ENCODE measurements around the gene RAD23A.
A peak's percentile ranks its signal among the peaks of the same experiment; 100 is the strongest.

The RAD23A gene

DNA sequence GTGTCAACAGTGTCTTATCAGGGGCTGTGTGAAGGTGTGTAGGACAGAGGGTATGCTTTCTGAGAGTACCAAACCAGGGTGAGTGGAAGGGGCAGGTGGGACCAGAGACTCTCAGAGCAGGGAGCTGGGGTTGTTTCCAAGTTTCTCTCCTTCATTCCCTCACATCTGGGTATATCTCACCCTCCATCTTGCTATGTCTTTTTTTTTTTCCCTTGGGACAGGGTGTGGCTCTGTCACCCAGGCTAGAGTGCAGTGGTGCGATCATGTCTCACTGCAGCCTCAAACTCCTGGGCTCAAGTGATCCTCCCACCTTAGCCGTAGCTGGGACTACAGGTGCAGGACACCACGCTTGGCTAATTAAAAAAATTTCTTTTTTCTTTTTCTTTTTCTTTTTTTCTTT, 34.3 kb downstream of the RAD23A start:
- H3K4me3 ChIP-seq (ENCODE audit: control insufficient read depth, low read depth, low read length): no peak overlapping the region
- TF ChIP-seq, protein P1, sequence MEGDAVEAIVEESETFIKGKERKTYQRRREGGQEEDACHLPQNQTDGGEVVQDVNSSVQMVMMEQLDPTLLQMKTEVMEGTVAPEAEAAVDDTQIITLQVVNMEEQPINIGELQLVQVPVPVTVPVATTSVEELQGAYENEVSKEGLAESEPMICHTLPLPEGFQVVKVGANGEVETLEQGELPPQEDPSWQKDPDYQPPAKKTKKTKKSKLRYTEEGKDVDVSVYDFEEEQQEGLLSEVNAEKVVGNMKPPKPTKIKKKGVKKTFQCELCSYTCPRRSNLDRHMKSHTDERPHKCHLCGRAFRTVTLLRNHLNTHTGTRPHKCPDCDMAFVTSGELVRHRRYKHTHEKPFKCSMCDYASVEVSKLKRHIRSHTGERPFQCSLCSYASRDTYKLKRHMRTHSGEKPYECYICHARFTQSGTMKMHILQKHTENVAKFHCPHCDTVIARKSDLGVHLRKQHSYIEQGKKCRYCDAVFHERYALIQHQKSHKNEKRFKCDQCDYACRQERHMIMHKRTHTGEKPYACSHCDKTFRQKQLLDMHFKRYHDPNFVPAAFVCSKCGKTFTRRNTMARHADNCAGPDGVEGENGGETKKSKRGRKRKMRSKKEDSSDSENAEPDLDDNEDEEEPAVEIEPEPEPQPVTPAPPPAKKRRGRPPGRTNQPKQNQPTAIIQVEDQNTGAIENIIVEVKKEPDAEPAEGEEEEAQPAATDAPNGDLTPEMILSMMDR (conservative IDR thresholded peaks at IDR 0.05; ENCODE audit: control insufficient read depth, insufficient read depth, low read depth, low read length): no peak
- no peak for DNase-seq (ENCODE audit: low read depth)

DNA sequence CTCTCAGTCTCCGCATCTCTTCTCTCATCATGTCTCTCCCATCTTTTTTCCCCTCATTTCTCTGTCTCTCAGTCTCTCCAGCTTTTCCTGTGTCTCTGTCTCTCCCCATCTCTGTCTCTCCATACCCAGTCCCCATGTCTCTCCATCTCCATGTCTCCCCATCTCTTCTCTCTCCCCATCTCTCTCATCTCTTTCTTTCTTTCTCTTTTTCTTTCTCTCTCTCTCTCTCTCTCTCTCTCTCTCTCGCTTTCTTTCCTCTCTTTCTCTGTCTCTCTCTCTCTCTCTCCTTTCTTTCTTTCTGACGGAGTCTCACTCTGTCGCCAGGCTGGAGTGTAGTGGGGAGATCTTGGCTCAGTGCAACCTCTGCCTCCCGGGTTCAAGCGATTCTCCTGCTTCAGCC, 37.0 kb downstream of the RAD23A start:
- DNase-seq (ENCODE audit: low read depth): no peak
- TF ChIP-seq, protein P1 (conservative IDR thresholded peaks at IDR 0.05; ENCODE audit: control insufficient read depth, insufficient read depth, low read depth, low read length): no peak
- H3K4me3 ChIP-seq (ENCODE audit: control insufficient read depth, low read depth, low read length): no peak overlapping the region

DNA sequence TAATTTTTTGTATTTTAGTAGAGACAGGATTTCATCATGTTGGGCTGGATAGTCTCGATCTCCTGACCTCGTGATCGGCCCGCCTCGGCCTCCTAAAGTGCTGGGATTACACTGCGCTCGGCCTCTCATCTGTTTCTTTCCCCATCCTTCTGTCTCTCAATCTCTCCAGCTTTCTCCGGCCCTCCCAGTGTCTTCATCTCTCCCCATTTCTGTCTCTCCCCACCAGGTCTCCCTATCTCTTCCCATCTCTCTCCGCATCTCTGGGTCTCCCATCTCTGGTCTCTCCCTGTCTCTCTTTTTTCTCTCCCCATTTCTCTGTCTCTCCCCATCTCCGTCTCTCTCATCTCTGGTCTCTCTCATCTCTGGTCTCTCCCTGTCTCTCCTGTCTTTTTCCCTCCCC, 37.4 kb downstream of the RAD23A start:
- TF ChIP-seq, protein P1 (conservative IDR thresholded peaks at IDR 0.05; ENCODE audit: control insufficient read depth, insufficient read depth, low read depth, low read length): no peak
- no peak for DNase-seq (ENCODE audit: low read depth)
- peak overlapping the region; percentile 34 for H3K4me3 ChIP-seq (ENCODE audit: control insufficient read depth, low read depth, low read length)

DNA sequence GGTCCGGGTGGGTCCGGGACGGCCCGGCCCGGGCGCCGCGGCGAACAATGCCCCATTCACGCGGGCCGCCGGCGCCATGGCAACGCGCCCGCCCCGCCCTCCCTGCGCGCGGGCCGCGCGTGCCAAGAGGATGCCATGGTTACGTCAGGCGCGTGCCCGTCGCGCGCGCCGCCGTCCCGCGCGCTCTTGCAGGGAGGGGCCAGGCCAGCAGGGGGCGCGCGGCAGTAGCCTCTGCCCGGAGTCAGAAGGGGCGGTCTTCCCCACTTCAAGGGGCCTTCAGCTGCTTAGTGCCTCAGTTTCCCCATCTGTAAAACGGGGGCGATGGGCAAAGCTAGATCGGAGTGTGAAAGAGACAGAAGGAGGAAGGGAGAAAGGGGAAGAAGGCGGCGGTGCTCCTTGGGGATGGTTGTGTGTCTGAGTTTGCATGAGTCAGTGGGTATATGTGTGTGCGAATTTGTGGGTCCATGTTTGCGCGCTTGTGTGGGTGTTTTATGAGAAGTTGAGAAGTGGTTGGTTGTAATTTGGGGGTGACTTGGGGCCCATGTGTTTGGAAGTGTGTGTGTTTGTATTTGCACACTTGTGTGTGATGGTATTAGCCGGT, 38.0 kb downstream of the RAD23A start:
- TF ChIP-seq, protein P1 (conservative IDR thresholded peaks at IDR 0.05; ENCODE audit: control insufficient read depth, insufficient read depth, low read depth, low read length): peak; percentile 45
- peak overlapping the region; percentile 34 for H3K4me3 ChIP-seq (ENCODE audit: control insufficient read depth, low read depth, low read length)
- DNase-seq (ENCODE audit: low read depth): peak; percentile 66

DNA sequence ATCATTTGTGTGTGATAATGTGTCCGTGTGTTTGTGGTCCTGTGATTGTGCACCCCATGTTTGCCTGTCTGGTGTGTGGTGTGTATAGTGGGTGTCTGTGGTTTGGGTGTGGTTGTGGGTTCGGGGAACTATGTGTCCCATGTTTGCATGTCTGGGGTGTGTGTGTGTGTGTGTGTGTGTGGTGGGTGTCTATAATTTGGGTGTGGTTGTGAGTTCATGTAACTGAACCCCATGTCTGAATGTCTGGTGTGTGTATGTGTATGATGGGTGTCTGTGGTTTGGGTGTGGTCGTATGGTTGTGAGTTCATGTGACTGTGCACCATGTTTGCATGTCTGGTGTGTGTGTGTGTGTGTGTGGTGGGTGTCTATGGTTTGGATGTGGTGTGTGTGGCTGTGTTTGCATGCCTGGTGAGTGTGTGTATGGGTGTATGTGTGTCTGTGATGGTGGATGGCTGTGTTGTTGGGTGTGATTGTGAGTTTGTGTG, 38.5 kb downstream of the RAD23A start:
- no peak overlapping the region for H3K4me3 ChIP-seq (ENCODE audit: control insufficient read depth, low read depth, low read length)
- TF ChIP-seq, protein P1 (conservative IDR thresholded peaks at IDR 0.05; ENCODE audit: control insufficient read depth, insufficient read depth, low read depth, low read length): no peak
- peak; percentile 30 for DNase-seq (ENCODE audit: low read depth)

DNA sequence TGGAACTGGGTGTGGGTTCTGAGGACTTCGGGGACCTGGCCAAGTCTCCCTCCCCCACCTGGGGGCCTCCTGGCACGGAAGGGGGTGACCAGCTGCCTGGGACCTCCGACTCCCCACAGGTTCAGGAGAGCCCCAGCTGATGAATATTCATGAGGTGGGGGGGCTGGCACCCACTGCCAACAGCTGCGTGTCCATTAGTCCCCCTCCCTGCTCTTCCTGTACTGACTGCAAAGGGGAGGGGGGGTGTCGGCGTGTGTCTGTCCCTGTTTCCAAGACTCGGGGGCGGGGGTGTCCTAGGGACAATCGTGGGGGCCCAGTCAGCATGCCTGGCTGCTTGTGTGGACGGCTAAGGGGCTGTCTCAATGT, 39.0 kb downstream of the RAD23A start:
- no peak overlapping the region for H3K4me3 ChIP-seq (ENCODE audit: control insufficient read depth, low read depth, low read length)
- TF ChIP-seq, protein P1 (conservative IDR thresholded peaks at IDR 0.05; ENCODE audit: control insufficient read depth, insufficient read depth, low read depth, low read length): no peak
- no peak for DNase-seq (ENCODE audit: low read depth)
